DMS53 treated with DMSO at 0.1 percent for 48 hours (cell line): ENCODE measurements around the gene NGRN.
"Not testable (repeated sequence)": the region's sequence is repeated elsewhere in the genome, so short reads cannot be mapped to it uniquely, and the experiment has no call there.

ENCODE experiments used
- DNase-seq: peaks from one replicate; lab custom pipeline; 2025; ENCODE audit not compliant: unreplicated experiment; lab: John Stamatoyannopoulos, UW

The NGRN gene

GRCh38 chr15:90234096-90234988, 31.1 kb upstream of the NGRN start, which contains the start of gene GDPGP1:
TSS of gene GDPGP1 (plus strand) at chr15:90234209. CDS start at chr15:90240909, 6,700 bp downstream.
- DNase-seq, result peak; percentile 71

- DNase-seq, result no peak
Observed at GRCh38 chr15:90239371-90239770, 26.1 kb upstream of the NGRN start.

- DNase-seq, result no peak
Observed at GRCh38 chr15:90240856-90241255, 24.6 kb upstream of the NGRN start.

GRCh38 chr15:90241343-90242192, 23.9 kb upstream of the NGRN start:
- no peak for DNase-seq

DNA sequence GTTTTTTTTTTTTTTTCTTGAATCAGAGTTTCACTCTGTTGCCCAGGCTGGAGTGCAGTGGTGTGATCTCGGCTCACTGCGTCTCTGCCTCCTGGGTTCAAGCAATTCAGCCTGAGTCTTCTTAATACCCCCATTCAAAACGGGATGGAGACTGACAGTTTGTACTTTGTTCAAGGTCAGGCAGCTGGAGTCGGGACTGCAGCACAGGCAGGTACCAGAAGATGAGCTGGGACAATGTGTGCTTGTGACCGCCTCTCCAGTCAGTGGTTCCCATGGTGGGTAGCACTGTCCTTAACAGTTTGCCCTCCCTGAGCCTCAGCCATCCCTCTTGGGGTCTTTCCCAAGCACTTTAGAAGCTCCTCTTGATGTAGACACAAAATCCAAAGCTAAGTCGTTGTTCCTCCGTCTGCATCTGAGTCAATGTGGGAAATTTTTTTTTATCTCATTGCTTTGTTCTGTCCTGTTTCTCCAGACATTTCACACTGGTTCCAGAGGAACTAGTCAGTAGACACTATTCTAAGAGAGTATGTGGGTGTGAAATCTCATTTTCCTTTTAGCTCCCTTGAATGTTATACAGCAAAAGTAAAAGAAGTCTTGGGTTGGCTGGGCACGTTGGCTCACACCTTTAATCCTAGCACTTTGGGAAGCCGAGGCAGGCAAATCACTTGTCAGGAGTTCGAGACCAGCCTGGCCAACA, 21.4 kb upstream of the NGRN start:
- no peak for DNase-seq

- DNase-seq, result peak; percentile 3
Observed at GRCh38 chr15:90248789-90249202, 16.7 kb upstream of the NGRN start.

GRCh38 chr15:90249203-90249863, 16.1 kb upstream of the NGRN start, which contains the start of gene TTLL13:
TSS of gene TTLL13 (plus strand) at chr15:90249556. CDS start at chr15:90250631, 1,075 bp downstream.
- peak; percentile 46 for DNase-seq

GRCh38 chr15:90257776-90258175, 7.7 kb upstream of the NGRN start:
- no peak for DNase-seq

GRCh38 chr15:90259524-90259923, 5.9 kb upstream of the NGRN start:
- DNase-seq, result no peak

DNA sequence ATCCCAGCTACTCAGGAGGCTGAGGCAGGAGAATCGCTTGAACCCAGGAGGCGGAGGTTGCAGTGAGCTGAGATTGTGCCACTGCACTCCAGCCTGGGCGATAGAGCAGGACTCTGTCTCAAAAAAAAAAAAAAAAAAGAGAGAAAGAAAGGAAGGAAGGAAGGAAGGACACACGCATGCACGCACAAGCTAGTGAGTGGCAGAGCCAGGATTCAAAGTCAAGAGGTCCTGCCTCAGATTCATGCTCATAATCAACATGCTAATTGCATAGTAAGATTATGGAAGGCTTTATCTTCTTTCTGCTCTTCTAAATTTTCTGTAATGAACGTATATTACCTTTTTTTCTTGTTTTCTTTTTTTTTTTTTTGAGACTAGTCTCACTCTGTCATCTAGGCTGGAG, 4.7 kb upstream of the NGRN start:
- not testable (repeated sequence) for DNase-seq

DNA sequence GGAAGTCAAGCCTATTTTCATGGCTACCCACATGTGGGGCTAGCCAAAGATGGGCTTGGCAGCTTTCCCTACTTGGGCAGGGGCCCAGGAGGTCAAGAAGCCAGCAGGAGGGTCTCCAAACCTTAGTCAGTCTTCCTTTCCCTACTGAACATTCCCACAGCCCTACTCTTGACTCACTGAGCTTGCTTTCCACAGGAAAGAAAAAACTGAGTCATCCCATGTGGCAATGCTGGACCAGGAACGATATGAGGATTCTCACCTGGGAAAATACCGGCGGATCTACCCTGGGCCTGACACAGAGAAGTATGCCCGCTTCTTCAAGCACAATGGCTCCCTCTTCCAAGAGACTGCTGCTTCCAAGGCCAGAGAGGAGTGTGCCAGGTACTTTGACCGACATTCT, 3.7 kb upstream of the NGRN start:
- DNase-seq, result no peak

- no peak for DNase-seq
Observed at GRCh38 chr15:90262426-90262825, 3.0 kb upstream of the NGRN start.

GRCh38 chr15:90264671-90265070, 801 bp upstream of the NGRN start:
- DNase-seq, result no peak

DNA sequence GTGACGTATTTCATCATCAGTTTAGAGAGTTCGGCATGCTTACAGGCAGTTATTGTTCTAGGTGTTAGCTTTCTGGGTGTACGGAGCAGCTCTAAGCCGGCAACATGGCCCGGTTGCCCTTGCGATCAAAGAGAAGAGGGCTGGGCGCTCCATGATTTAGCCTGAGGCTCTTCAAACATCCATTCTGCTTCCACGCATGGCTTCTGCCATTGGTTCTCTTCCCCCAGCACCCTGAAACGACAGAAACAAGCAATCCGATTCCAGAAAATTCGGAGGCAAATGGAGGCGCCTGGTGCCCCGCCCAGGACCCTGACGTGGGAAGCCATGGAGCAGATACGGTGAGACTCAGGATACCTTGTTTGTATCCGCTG, 574 bp downstream of the NGRN start:
- DNase-seq, result peak; percentile 34

DNA sequence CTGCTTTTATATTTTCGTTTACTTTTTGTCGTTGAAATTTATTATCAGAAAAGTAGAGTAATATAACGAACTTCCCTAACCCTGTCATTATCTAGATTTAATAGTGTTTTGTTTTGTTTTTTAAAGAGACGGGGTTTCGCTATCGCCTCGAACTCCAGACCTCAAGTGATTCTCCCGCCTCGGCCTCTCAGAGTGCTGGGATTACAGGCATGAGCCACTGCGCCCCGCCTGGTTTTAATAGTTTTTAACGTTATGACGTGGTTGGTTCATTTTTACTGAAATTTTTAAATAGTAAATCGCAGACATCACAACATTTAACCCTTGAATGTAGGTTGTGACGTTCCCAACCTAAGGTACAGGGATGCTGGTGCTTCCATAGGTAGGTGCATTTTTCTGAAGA, 1.0 kb downstream of the NGRN start:
- DNase-seq, result no peak

- no peak for DNase-seq
Observed at GRCh38 chr15:90268415-90268814, 2.9 kb downstream of the NGRN start.

DNA sequence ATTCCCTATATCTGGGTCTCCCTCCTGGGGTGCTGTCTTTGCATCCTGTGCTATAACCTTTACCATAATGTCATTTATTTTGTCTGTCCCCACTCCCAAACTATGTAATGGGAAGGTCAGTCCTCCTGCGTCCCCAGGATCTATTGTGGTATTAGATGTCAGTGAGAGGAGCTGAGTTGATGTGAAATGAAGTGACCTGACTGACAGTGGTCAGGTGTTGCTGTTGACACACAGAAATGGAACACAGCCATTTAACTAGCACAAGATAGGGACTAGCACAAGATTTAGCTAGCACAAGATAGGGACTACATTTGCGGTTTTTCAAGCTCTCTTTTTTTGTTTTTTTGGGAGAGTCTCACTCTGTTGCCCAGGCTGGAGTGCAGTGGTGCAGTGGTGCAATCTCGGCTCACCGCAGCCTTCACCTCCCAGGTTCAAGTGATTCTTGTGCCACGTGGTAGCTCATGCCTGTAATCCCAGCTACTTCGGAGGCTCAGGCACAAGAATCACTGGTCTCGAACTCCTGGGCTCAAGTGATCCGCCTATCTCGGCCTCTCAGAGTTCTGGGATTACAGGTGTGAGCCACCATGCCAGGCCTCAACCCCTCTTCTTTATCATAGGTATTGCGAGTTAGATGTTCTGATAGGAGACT, 5.2 kb downstream of the NGRN start:
- DNase-seq, result no peak

GRCh38 chr15:90271459-90272166, 6.1 kb downstream of the NGRN start:
- DNase-seq, result no peak

DNA sequence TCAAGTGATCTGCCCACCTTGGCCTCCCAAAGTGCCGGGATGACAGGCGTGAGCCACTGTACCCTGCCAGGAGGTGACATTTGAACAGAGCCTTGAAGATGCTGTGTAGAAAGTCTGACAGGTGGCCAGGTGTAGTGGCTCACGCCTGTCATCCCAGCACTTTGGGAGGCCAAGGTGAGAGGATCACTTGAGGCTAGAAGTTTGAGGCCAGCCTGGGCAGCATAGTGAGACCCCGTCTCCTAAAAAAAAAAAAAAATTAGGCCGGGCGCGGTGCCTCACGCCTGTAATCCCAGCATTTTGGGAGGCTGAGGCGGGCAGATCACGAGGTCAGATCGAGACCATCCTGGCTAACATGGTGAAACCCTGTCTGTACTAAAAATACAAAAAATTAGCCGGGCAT, 13.0 kb downstream of the NGRN start:
- not testable (repeated sequence) for DNase-seq

- not testable (repeated sequence) for DNase-seq
Observed at GRCh38 chr15:90280743-90281142, 15.3 kb downstream of the NGRN start.
